Mesodermal cell (in vitro differentiated cells): ENCODE measurements around the gene LILRA6.
"Not testable (repeated sequence)": the region's sequence is repeated elsewhere in the genome, so short reads cannot be mapped to it uniquely, and the experiment has no call there.

Source experiments
- H3K27ac ChIP-seq: 2 replicates; pipeline ENCODE4 v1.7.0; 2013; ENCODE audit warnings: mild to moderate bottlenecking, low read depth, low read length, moderate library complexity; ENCODE audit not compliant: severe bottlenecking
- H3K36me3 ChIP-seq: 2 replicates; pipeline ENCODE4 v1.7.1; 2013; ENCODE audit warnings: mild to moderate bottlenecking, low read length, moderate library complexity; ENCODE audit not compliant: control insufficient read depth, insufficient read depth
- H3K4me1 ChIP-seq: one replicate; pipeline ENCODE4 v1.7.1; 2013; ENCODE audit warnings: mild to moderate bottlenecking, low read length; ENCODE audit not compliant: insufficient read depth, control insufficient read depth, poor library complexity, severe bottlenecking
- H3K4me3 ChIP-seq: 2 replicates; pipeline ENCODE4 v1.7.0; 2013; ENCODE audit warnings: low read length, control low read depth, mild to moderate bottlenecking; ENCODE audit not compliant: insufficient read depth, poor library complexity, severe bottlenecking; ENCODE audit errors: extremely low read depth
- H3K9me3 ChIP-seq: 2 replicates; pipeline ENCODE4 v1.7.1; 2013; ENCODE audit warnings: mild to moderate bottlenecking, low read length, moderate library complexity; ENCODE audit not compliant: control insufficient read depth
- WGBS, 2 experiments: methylation state at CpG; one replicate each; pipeline ENCODE4 v1.1.5; 2013; ENCODE audit warnings: missing lambda C conversion rate in 2 of 2; ENCODE audit not compliant: insufficient coverage in 2 of 2; 5-methylcytosine and 5-hydroxymethylcytosine counted together

LILRA6 gene

GRCh38 chr19:54207193-54207592 is 35.4 kb downstream of the LILRA6 start:
- not testable (repeated sequence) for H3K4me3 ChIP-seq, H3K27ac ChIP-seq, H3K9me3 ChIP-seq
- 98% methylated on average over 8 to 18 of the region's 23 CpGs for WGBS, 2 experiments
- Histone ChIP-seq H3K36me3 (peaks cover 71% of the 10 kb centered on the region), H3K4me1 (peaks cover 26% of the 10 kb centered on the region)

GRCh38 chr19:54206831-54207177 is 35.8 kb downstream of the LILRA6 start:
- Histone ChIP-seq H3K36me3 (peaks cover 75% of the 10 kb centered on the region), H3K9me3 (no peaks in the 10 kb centered on the region), H3K4me3 (no peak overlapping the region), H3K4me1 (peaks cover 30% of the 10 kb centered on the region), H3K27ac (no peak overlapping the region)
- 90 to 95% methylated on average over 11 to 12 of the region's 13 CpGs for WGBS, 2 experiments

GRCh38 chr19:54206030-54206830 is 36.4 kb downstream of the LILRA6 start:
- H3K9me3 ChIP-seq: no peaks in the 10 kb centered on the region
- H3K4me3 ChIP-seq: no peak overlapping the region
- WGBS, 2 experiments: 96 to 98% methylated on average over 21 of the region's 27 CpGs
- peaks cover 78% of the 10 kb centered on the region for H3K36me3 ChIP-seq
- peaks cover 30% of the 10 kb centered on the region for H3K4me1 ChIP-seq
- no peak overlapping the region for H3K27ac ChIP-seq

GRCh38 chr19:54204767-54205468 is 37.7 kb downstream of the LILRA6 start:
- Histone ChIP-seq H3K4me3 (no peak overlapping the region), H3K27ac (peak overlapping the region; percentile 29), H3K36me3 (peaks cover 77% of the 10 kb centered on the region), H3K4me1 (peaks cover 30% of the 10 kb centered on the region), H3K9me3 (no peaks in the 10 kb centered on the region)
- 92 to 94% methylated on average over 3 to 4 of the region's 4 CpGs for WGBS, 2 experiments

GRCh38 chr19:54203151-54203611 is 39.4 kb downstream of the LILRA6 start:
- H3K4me3 ChIP-seq: peak overlapping the region; percentile 81
- 83 to 87% methylated on average over 9 of the region's 9 CpGs for WGBS, 2 experiments
- peaks cover 72% of the 10 kb centered on the region for H3K36me3 ChIP-seq
- no peaks in the 10 kb centered on the region for H3K9me3 ChIP-seq
- H3K27ac ChIP-seq: no peak overlapping the region
- H3K4me1 ChIP-seq: peaks cover 22% of the 10 kb centered on the region

- H3K9me3 ChIP-seq: no peaks in the 10 kb centered on the region
- 77 to 80% methylated on average over 13 of the region's 13 CpGs for WGBS, 2 experiments
- H3K27ac ChIP-seq: no peak overlapping the region
- H3K4me3 ChIP-seq: peak overlapping the region; percentile 81
- peaks cover 22% of the 10 kb centered on the region for H3K4me1 ChIP-seq
- peaks cover 64% of the 10 kb centered on the region for H3K36me3 ChIP-seq
These were observed 40.6 kb downstream of the LILRA6 start for GRCh38 chr19:54201980-54202379.

- Histone ChIP-seq H3K4me1 (peaks cover 22% of the 10 kb centered on the region), H3K9me3 (no peaks in the 10 kb centered on the region), H3K4me3 (peak overlapping the region; percentile 81), H3K36me3 (peaks cover 58% of the 10 kb centered on the region), H3K27ac (peak overlapping the region; percentile 97)
- 5 to 6% methylated on average over 20 to 21 of the region's 28 CpGs for WGBS, 2 experiments
These were observed 41.4 kb downstream of the LILRA6 start for GRCh38 chr19:54201172-54201701.

- H3K36me3 ChIP-seq: peaks cover 53% of the 10 kb centered on the region
- H3K4me1 ChIP-seq: peaks cover 19% of the 10 kb centered on the region
- no peaks in the 10 kb centered on the region for H3K9me3 ChIP-seq
- H3K27ac ChIP-seq: no peak overlapping the region
- WGBS, 2 experiments: 96% methylated on average over 13 to 14 of the region's 16 CpGs
- no peak overlapping the region for H3K4me3 ChIP-seq
These were observed 43.2 kb downstream of the LILRA6 start for GRCh38 chr19:54199401-54199800.

- H3K36me3 ChIP-seq: peaks cover 52% of the 10 kb centered on the region
These were observed 45.5 kb downstream of the LILRA6 start for GRCh38 chr19:54197121-54197520.

GRCh38 chr19:54196536-54196935 is 46.1 kb downstream of the LILRA6 start:
- no peaks in the 10 kb centered on the region for H3K9me3 ChIP-seq
- H3K4me1 ChIP-seq: peaks cover 8% of the 10 kb centered on the region
- H3K4me3 ChIP-seq: no peak overlapping the region
- H3K36me3 ChIP-seq: peaks cover 46% of the 10 kb centered on the region
- no peak overlapping the region for H3K27ac ChIP-seq
- WGBS, 2 experiments: 92% methylated on average over 4 of the region's 7 CpGs; no CpG with 5 or more reads in 1 of the 2 experiments

More at GRCh38 chr19:54197121-54197520, 45.5 kb downstream of the LILRA6 start:
- Histone ChIP-seq H3K27ac (no peak overlapping the region), H3K4me3 (no peak overlapping the region), H3K9me3 (no peaks in the 10 kb centered on the region), H3K4me1 (peaks cover 11% of the 10 kb centered on the region)
- 90 to 100% methylated on average over 2 of the region's 3 CpGs for WGBS, 2 experiments
